ENCODE measurements around the gene MTCH2. TPM values are rescaled to one million over a fixed set of nuclear protein-coding genes. Genes with fewer than 3 reads are reported as not detected.

MTCH2 gene
- polyA plus RNA-seq, 1 donor from 2014 or later: 123 TPM

DNA sequence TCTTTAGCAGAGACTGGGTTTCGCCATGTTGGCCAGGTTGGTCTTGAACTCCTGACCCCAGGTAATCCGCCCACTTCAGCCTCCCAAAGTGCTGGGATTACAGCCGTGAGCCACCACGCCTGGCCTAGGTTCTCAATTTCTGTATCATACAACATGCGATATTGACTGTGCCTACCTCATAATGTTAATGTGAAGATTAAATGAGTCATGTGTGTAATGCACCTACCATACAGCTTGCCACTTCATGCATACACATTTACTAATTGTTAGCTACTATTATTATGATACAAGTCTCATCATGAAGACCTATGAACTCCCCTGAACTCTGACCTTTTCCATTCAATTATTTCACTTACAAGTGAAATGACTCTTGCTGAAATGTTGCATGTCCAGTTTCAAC, 47.1 kb upstream of the MTCH2 start:
- H3K4me3 ChIP-seq (ENCODE audit: low read length): no peak overlapping the region
- TF ChIP-seq, protein P1, sequence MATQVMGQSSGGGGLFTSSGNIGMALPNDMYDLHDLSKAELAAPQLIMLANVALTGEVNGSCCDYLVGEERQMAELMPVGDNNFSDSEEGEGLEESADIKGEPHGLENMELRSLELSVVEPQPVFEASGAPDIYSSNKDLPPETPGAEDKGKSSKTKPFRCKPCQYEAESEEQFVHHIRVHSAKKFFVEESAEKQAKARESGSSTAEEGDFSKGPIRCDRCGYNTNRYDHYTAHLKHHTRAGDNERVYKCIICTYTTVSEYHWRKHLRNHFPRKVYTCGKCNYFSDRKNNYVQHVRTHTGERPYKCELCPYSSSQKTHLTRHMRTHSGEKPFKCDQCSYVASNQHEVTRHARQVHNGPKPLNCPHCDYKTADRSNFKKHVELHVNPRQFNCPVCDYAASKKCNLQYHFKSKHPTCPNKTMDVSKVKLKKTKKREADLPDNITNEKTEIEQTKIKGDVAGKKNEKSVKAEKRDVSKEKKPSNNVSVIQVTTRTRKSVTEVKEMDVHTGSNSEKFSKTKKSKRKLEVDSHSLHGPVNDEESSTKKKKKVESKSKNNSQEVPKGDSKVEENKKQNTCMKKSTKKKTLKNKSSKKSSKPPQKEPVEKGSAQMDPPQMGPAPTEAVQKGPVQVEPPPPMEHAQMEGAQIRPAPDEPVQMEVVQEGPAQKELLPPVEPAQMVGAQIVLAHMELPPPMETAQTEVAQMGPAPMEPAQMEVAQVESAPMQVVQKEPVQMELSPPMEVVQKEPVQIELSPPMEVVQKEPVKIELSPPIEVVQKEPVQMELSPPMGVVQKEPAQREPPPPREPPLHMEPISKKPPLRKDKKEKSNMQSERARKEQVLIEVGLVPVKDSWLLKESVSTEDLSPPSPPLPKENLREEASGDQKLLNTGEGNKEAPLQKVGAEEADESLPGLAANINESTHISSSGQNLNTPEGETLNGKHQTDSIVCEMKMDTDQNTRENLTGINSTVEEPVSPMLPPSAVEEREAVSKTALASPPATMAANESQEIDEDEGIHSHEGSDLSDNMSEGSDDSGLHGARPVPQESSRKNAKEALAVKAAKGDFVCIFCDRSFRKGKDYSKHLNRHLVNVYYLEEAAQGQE (IDR thresholded peaks at IDR 0.05; ENCODE audit: borderline replicate concordance): no peak
- TF ChIP-seq EZH2 (IDR thresholded peaks at IDR 0.05; ENCODE audit: borderline replicate concordance, insufficient read depth, low read length, poor library complexity, severe bottlenecking) (no peak), RAD21 (conservative IDR thresholded peaks at IDR 0.05) (no peak), POLR2AphosphoS5 (IDR thresholded peaks at IDR 0.05) (no peak), SMC3 (conservative IDR thresholded peaks at IDR 0.05; ENCODE audit: poor library complexity) (no peak), EP300 (conservative IDR thresholded peaks at IDR 0.05; ENCODE audit: poor library complexity, severe bottlenecking) (no peak), TAF1 (IDR thresholded peaks at IDR 0.05; ENCODE audit: low read depth) (no peak), MXI1 (conservative IDR thresholded peaks at IDR 0.05; ENCODE audit: poor library complexity, severe bottlenecking) (no peak)
- TF ChIP-seq, protein P2, sequence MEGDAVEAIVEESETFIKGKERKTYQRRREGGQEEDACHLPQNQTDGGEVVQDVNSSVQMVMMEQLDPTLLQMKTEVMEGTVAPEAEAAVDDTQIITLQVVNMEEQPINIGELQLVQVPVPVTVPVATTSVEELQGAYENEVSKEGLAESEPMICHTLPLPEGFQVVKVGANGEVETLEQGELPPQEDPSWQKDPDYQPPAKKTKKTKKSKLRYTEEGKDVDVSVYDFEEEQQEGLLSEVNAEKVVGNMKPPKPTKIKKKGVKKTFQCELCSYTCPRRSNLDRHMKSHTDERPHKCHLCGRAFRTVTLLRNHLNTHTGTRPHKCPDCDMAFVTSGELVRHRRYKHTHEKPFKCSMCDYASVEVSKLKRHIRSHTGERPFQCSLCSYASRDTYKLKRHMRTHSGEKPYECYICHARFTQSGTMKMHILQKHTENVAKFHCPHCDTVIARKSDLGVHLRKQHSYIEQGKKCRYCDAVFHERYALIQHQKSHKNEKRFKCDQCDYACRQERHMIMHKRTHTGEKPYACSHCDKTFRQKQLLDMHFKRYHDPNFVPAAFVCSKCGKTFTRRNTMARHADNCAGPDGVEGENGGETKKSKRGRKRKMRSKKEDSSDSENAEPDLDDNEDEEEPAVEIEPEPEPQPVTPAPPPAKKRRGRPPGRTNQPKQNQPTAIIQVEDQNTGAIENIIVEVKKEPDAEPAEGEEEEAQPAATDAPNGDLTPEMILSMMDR (IDR thresholded peaks at IDR 0.05; ENCODE audit: poor library complexity, severe bottlenecking): no peak
- no peak overlapping the region for H2AFZ ChIP-seq (ENCODE audit: low read depth, low read length)
- no peaks in the 10 kb centered on the region for H3K27me3 ChIP-seq (ENCODE audit: insufficient read depth, low read depth, low read length)
- no peak overlapping the region for H3K27ac ChIP-seq (ENCODE audit: low read length)
- no peak overlapping the region for H3K9ac ChIP-seq (ENCODE audit: low read length)
- no peaks in the 10 kb centered on the region for H3K9me3 ChIP-seq (ENCODE audit: low read length)
- no peaks in the 10 kb centered on the region for H3K9me2 ChIP-seq (ENCODE audit: insufficient read depth, low read length)
- no peak overlapping the region for H3K4me2 ChIP-seq (ENCODE audit: low read length)
- H3K79me2 ChIP-seq (replicated peaks; ENCODE audit: insufficient read depth, low read length): no peaks in the 10 kb centered on the region
- no peaks in the 10 kb centered on the region for H3F3A ChIP-seq (ENCODE audit: insufficient read depth, low read length, poor library complexity, severe bottlenecking)
- no peaks in the 10 kb centered on the region for H4K20me1 ChIP-seq (ENCODE audit: insufficient read depth)
- no peaks in the 10 kb centered on the region for H3K36me3 ChIP-seq (ENCODE audit: insufficient read depth, low read length)

DNA sequence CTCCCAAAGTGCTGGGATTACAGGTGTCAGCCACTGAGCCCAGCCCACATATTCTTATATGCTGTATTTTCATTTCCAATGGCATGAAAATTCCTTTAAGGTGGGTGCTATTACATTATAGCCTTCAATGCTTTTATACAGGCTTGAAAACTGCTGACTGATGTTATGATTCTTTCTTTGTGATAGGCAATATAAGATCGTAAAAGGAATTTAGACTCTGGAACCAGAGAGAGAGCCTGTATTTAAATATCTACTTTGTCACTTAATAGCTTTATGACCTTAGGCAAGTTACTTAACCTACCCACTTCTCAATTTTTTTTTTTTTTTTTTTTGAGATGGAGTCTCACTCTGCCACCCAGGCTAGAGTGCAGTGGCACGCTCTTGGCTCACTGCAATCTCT, 46.6 kb upstream of the MTCH2 start:
- Histone ChIP-seq H3K79me2 (replicated peaks; ENCODE audit: insufficient read depth, low read length) (no peaks in the 10 kb centered on the region), H3K4me2 (ENCODE audit: low read length) (no peak overlapping the region), H3K36me3 (ENCODE audit: insufficient read depth, low read length) (no peaks in the 10 kb centered on the region), H2AFZ (ENCODE audit: low read depth, low read length) (no peak overlapping the region), H3K9me2 (ENCODE audit: insufficient read depth, low read length) (no peaks in the 10 kb centered on the region), H3F3A (ENCODE audit: insufficient read depth, low read length, poor library complexity, severe bottlenecking) (no peaks in the 10 kb centered on the region), H3K9me3 (ENCODE audit: low read length) (no peaks in the 10 kb centered on the region), H3K9ac (ENCODE audit: low read length) (no peak overlapping the region), H3K27me3 (ENCODE audit: insufficient read depth, low read depth, low read length) (no peaks in the 10 kb centered on the region), H3K4me3 (ENCODE audit: low read length) (no peak overlapping the region), H4K20me1 (ENCODE audit: insufficient read depth) (no peaks in the 10 kb centered on the region), H3K27ac (ENCODE audit: low read length) (no peak overlapping the region)
- TF ChIP-seq, protein P2 (IDR thresholded peaks at IDR 0.05; ENCODE audit: poor library complexity, severe bottlenecking): no peak
- TF ChIP-seq SMC3 (conservative IDR thresholded peaks at IDR 0.05; ENCODE audit: poor library complexity): no peak
- no peak for TF ChIP-seq RAD21 (conservative IDR thresholded peaks at IDR 0.05)
- TF ChIP-seq POLR2AphosphoS5 (IDR thresholded peaks at IDR 0.05): no peak
- no peak for TF ChIP-seq EZH2 (IDR thresholded peaks at IDR 0.05; ENCODE audit: borderline replicate concordance, insufficient read depth, low read length, poor library complexity, severe bottlenecking)
- no peak for TF ChIP-seq MXI1 (conservative IDR thresholded peaks at IDR 0.05; ENCODE audit: poor library complexity, severe bottlenecking)
- no peak for TF ChIP-seq TAF1 (IDR thresholded peaks at IDR 0.05; ENCODE audit: low read depth)
- TF ChIP-seq, protein P1 (IDR thresholded peaks at IDR 0.05; ENCODE audit: borderline replicate concordance): no peak
- no peak for TF ChIP-seq EP300 (conservative IDR thresholded peaks at IDR 0.05; ENCODE audit: poor library complexity, severe bottlenecking)
